GM19463 (cell line): Measurements from ENCODE around the gene CDS2.
A peak's percentile ranks its signal among the peaks of the same experiment; 100 is the strongest.
"Not testable (repeated sequence)": the region's sequence is repeated elsewhere in the genome, so short reads cannot be mapped to it uniquely, and the experiment has no call there.

ENCODE experiments used
- ATAC-seq: cut with Tn5 transposase; IDR thresholded peaks from one replicate; pipeline ENCODE4 v1.9.1; 2021; ENCODE audit warnings: mild to moderate bottlenecking, moderate library complexity; ENCODE audit not compliant: unreplicated experiment

The CDS2 gene

DNA sequence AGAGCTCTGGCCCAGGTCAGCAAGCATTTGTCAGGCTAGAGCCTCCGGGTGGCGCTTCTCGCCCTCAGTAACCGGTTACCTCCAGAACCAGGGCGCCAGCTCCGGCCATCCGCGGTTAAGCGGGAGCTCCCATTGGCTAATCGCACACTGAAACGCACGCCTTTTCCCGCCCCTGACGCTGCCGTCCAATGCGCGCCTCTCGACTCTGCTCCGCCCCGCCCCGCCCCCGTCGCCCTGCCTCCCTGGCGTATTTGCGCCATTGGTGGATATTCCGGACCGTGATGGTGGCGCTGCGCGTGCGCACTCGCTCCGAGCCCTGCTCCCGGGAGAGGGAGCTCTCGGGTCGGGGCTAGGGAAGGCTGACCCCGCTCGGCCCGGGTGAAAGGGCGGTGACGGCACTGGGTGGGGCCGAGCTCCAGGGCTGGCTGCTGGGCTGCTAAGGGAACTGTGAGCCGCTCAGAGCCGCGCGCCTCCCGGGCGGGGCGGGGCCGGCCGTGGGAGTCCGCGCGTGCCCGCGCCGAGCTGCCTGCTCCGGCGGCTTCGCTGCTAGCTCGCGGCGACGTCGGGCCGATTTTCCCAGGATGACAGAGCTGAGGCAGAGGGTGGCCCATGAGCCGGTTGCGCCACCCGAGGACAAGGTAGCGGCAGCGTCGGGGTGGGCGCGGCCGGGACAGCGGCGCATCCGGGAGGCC, at the start of gene CDS2:
TSS of gene CDS2 (plus strand) at position 497 of the 692 bp plus-strand sequence. CDS start at position 582, 85 bp downstream.
- peak; percentile 88 for ATAC-seq

DNA sequence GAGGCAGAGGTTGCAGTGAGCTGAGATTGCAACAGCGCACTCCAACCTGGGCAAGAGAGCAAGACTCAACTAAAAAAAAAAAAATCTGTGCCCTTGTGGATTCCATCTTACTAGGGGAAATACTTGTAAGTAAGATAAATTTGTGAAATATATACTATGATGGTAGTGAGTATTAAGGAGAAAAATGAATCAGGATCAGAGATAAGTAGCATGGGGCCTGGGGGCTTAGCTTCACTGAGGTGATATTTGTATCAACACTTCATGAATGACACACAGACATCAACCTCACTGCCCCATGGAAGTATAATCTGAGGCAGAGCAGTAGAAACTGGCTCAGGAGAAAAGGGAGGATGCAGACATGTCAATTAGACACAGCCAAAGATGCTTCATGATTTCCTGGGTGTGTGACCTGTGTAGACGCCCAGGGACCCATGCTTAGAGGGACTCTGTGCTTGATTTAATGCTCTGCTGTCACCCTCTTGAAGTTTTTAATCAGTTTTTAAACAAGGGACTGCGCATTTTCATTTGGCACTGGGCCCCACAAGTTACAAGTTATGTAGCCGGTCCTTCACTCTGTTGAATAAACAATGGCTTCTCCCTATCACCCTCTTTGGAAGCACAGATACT, 48.9 kb upstream of the CDS2 start:
- no peak for ATAC-seq

DNA sequence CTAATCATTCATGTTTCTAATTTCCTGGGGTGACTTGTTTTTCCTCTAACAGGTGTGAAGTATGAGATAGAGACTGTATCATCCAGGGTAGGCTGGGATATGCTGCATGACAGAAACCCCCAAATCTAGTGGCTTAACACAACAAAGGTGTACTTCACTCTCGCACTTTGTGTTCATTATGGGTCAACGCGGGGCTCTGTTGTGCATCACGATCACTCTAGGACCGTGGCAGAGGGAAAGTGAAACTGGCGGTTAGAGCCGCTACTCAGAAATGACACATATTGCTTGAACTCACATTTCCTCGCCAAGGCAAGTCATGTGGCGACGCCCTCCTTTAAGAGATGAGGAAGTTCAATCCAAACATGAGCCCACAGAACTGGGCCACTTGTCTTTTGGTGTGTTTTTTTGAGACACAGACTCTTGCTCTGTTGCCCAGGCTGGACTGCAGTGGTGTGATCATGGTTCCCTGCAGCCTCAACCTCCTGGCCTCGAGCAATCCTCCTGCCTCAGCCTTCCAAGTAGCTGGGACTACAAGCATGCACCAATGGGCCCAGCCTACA, 48.3 kb upstream of the CDS2 start:
- peak; percentile 95 for ATAC-seq

GRCh38 chr20:5080384-5080877, 46.4 kb upstream of the CDS2 start:
- ATAC-seq, result peak; percentile 21

- no peak for ATAC-seq
Measured at GRCh38 chr20:5085380-5085779, 41.4 kb upstream of the CDS2 start.

GRCh38 chr20:5088688-5089087, 38.1 kb upstream of the CDS2 start:
- ATAC-seq, result no peak

GRCh38 chr20:5090191-5090590, 36.6 kb upstream of the CDS2 start:
- ATAC-seq, result peak; percentile 57

DNA sequence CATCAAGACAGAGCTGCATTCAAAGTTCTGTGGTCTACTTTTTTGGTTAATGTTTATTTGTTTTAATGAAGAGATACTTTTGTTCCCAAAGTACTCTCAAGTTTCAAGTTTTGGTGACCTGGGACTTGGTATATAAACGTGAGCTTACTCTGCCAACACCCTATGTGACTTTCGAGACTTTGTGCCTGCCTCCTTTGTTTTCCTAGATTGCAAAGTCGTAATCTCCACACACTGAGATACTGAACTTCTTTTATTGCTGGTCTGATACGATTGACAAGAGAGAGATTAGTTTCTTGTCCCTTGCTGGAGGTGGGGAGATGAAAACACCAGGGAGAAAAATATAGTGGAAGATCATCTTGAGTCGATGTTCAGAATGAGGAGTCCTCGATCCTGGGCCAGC, 34.9 kb upstream of the CDS2 start:
- no peak for ATAC-seq

GRCh38 chr20:5092765-5093339, 34.0 kb upstream of the CDS2 start:
- no peak for ATAC-seq

DNA sequence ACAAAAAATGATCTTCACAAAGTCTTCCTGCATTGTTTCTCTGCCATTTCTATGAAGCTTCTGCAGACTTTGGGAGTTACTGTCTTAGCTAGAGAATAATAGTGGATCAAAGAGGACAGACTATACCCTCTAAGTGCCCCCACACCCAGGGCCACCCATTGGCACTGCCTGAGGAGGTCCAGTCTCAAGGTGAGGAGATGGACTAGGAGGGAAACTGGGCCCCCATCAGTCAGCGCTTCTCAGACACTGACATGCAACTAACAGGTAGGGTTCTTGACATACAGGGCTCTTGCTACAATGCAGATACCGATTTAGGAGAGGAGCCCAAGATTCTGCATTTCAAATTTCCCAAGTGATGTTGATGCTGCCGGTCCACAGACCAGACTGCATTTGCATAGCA, 31.4 kb upstream of the CDS2 start:
- ATAC-seq, result no peak

GRCh38 chr20:5095931-5096330, 30.9 kb upstream of the CDS2 start:
- ATAC-seq, result no peak

DNA sequence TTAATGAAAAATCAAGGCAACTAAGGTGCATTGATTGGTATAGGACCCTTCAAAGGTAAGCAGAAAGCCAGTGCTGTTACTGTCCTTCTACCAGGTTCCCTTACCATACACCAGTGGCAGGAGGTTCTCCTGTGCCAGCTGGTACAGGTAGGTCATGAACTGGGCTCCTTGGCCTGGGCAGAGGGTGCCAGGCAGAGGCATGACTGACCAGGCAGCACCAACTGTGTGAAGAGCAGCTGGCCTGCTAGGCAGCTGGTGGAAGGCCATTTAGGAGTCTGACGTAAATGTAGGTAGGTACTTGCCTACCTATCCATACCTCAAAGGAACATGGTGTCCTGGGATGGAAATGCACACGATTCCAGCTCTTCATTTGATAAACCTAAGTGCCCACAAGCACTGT, 30.3 kb upstream of the CDS2 start:
- no peak for ATAC-seq

GRCh38 chr20:5099009-5099408, 27.8 kb upstream of the CDS2 start:
- ATAC-seq, result not testable (repeated sequence)

DNA sequence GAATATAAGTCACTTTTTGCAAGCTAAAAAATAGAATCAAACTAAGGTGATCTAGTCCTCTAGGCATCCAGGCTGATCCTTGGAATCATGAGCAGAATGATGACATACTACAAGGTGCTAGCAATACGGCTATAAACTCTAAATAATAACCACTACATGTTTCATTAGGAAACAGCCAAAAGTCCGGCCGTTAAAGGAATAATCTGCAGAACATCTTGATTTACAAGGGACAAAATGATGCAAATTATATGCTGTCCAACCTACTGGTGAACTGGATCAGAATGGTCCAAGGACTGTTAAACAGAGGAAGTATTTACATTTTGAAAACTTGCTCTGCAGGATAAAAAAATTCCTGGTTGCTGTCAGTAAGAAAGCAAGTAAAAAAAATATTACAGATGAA, 26.9 kb upstream of the CDS2 start:
- ATAC-seq, result not testable (repeated sequence)

DNA sequence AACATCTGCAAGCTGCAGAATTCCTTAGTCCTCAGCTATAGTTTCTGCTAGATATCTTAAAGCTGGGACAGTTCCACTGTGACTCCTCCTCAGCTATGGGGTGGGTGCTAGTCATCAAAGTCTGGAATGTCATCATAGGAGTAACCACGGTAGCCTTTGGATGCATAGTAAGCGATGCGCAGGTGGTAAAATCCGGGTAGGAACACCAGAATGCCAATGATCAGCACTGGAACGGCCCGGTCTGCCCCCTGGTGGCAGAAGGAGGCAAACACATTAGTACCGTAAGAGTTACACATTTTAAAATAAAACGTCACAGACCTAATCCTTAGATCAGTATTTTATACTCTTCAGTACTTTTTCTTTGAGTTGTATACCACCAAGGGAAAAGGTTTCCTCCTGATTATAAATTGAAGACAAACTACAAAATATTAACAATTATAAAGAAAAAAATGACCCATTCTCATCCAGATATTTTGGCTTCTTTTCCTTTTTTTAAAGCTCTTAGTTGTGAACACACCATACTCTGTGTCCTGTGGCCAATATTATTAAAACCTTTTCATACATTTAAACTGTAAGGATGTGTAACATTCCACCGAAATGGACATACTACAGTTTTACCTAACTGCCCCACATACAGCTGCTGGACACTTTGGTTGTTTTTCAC, 26.0 kb upstream of the CDS2 start:
- ATAC-seq, result no peak

DNA sequence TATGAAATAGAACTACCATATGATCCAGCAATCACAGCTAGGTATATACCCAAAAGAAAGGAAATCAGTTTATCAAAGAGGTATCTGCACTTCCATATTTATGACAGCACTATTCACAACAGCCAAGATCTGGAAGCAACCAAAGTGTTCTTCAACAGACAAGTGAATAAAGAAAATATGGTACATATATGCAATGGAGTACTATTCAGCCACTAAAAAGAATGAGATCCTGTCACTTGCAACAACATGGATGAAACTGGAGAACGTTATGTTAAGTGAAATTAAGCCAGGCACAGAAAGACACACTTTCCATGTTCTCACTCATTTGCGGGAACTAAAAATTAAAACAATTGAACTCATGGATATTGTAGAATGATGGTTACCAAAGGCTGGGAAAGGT, 22.3 kb upstream of the CDS2 start:
- no peak for ATAC-seq

- no peak for ATAC-seq
Measured at GRCh38 chr20:5109276-5109675, 17.5 kb upstream of the CDS2 start.

- no peak for ATAC-seq
Measured at GRCh38 chr20:5113615-5113986, 13.2 kb upstream of the CDS2 start.

GRCh38 chr20:5114403-5114802, 12.4 kb upstream of the CDS2 start:
- no peak for ATAC-seq

DNA sequence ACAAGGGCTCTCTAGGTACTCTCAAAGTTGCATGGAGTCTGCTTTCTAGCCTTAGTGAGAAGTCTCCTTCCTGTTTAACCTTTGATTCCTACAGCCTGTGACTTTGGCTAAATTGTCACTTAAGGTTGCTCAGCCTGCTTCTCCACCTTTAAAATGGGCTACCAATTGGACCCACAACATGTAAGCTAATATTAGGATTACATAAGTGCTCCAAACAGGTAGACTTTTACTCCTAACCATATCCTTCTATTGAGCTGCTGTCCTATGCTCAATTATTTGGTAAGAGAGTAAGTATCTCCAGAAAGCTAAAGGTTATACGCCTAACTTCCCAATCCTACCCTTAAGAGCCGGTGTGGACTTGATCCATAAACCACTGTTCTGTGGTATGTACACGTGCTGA, 9.9 kb upstream of the CDS2 start:
- no peak for ATAC-seq
